HL-60 (cell line): ENCODE data around the gene TTC31.

Source experiments
- GABPA ChIP-seq: IDR thresholded peaks from 2 replicates; pipeline ENCODE4 v1.6.1; 2012; ENCODE audit warnings: low read depth
- POLR2AphosphoS5 ChIP-seq: IDR thresholded peaks from 2 replicates; pipeline ENCODE4 v1.6.1; 2012; ENCODE audit warnings: low read depth
- SPI1 ChIP-seq: IDR thresholded peaks from 2 replicates; pipeline ENCODE4 v1.6.1; 2012; ENCODE audit warnings: low read depth, mild to moderate bottlenecking, borderline replicate concordance
- TF ChIP-seq, protein P1 (sequence below): IDR thresholded peaks from one replicate; pipeline ENCODE4 v1.5.1; 2011; ENCODE audit warnings: low read length, control low read depth, inconsistent platforms; ENCODE audit not compliant: insufficient read depth
- TF ChIP-seq, protein P2 (sequence below): IDR thresholded peaks from 2 replicates; pipeline ENCODE4 v1.6.1; 2012; ENCODE audit warnings: low read depth; ENCODE audit not compliant: insufficient replicate concordance

DNA sequence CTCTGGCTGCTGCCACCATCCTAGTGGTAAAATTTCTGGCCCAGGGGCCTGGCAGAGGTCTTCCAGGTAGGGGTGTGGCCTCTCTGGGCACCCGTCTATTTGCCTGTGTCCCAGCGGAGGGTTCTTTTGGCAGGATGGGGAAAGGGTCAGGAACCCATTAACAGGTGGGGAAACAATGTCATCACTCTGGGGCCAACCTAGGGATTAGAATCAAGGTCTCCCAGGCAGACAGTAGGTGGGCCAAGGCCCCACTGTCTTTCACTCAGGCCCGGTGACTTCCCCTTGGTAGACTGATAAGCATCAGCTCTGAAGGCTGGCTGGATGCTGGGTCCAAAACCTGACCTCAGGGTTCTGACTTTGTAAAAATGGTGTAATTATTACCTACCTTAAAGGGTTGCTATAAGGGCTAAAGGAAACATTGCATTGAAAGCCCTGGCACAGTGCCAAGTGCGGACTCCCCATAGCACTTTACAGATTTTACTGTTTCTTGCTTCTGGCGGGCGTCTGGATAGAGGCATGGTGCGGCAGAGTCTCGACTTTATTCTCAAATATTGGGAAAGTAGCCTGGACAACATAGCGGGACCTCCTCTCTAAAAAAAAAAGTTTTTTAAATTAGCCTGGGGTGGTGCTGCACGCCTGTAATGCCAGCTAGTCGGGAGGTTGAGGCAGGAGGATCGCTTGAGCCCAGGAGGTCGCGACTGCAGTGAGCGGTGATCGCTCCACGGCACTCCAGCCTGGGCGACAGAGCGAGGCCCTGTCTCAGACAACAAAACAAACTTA, 14.3 kb downstream of the TTC31 start:
- TF ChIP-seq, protein P1, sequence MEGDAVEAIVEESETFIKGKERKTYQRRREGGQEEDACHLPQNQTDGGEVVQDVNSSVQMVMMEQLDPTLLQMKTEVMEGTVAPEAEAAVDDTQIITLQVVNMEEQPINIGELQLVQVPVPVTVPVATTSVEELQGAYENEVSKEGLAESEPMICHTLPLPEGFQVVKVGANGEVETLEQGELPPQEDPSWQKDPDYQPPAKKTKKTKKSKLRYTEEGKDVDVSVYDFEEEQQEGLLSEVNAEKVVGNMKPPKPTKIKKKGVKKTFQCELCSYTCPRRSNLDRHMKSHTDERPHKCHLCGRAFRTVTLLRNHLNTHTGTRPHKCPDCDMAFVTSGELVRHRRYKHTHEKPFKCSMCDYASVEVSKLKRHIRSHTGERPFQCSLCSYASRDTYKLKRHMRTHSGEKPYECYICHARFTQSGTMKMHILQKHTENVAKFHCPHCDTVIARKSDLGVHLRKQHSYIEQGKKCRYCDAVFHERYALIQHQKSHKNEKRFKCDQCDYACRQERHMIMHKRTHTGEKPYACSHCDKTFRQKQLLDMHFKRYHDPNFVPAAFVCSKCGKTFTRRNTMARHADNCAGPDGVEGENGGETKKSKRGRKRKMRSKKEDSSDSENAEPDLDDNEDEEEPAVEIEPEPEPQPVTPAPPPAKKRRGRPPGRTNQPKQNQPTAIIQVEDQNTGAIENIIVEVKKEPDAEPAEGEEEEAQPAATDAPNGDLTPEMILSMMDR, result no peak
- TF ChIP-seq GABPA, result no peak
- TF ChIP-seq POLR2AphosphoS5, result no peak
- TF ChIP-seq, protein P2, sequence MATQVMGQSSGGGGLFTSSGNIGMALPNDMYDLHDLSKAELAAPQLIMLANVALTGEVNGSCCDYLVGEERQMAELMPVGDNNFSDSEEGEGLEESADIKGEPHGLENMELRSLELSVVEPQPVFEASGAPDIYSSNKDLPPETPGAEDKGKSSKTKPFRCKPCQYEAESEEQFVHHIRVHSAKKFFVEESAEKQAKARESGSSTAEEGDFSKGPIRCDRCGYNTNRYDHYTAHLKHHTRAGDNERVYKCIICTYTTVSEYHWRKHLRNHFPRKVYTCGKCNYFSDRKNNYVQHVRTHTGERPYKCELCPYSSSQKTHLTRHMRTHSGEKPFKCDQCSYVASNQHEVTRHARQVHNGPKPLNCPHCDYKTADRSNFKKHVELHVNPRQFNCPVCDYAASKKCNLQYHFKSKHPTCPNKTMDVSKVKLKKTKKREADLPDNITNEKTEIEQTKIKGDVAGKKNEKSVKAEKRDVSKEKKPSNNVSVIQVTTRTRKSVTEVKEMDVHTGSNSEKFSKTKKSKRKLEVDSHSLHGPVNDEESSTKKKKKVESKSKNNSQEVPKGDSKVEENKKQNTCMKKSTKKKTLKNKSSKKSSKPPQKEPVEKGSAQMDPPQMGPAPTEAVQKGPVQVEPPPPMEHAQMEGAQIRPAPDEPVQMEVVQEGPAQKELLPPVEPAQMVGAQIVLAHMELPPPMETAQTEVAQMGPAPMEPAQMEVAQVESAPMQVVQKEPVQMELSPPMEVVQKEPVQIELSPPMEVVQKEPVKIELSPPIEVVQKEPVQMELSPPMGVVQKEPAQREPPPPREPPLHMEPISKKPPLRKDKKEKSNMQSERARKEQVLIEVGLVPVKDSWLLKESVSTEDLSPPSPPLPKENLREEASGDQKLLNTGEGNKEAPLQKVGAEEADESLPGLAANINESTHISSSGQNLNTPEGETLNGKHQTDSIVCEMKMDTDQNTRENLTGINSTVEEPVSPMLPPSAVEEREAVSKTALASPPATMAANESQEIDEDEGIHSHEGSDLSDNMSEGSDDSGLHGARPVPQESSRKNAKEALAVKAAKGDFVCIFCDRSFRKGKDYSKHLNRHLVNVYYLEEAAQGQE, result no peak
- TF ChIP-seq SPI1, result no peak
